Endothelial cell of umbilical vein (primary cell): ENCODE data around the gene USP6NL. TPM values are rescaled to one million over a fixed set of nuclear protein-coding genes. Genes with fewer than 3 reads are reported as not detected.

Experiments used
- BruUV-seq: library from RNA; stranded (reverse); fragments of 400-500 nt; replicated peaks from 2 replicates; lab custom pipeline; 2021; lab: Mats Ljungman, UMichigan
- CTCF ChIA-PET: fragments of 300-600, 350-600 bp; sonication (Branson Sonifier 250); formaldehyde crosslinking; loops from one replicate; lab custom pipeline; 2021; ENCODE audit warnings: antibody characterized with exemption, inconsistent platforms; lab: Charles Lee
- POLR2A ChIA-PET: fragments of 300-600, 350-600 bp; sonication (Branson Sonifier 250); formaldehyde crosslinking; loops from one replicate; lab custom pipeline; 2021; ENCODE audit warnings: antibody characterized with exemption, inconsistent platforms; lab: Charles Lee
- DNase-seq: peaks from one replicate; pipeline ENCODE4 v3.0.0-alpha.2; 2011; ENCODE audit warnings: low read depth, low spot score
- FAIRE-seq: peaks from 2 replicates; lab custom pipeline; 2011; peaks lifted over from hg19 to GRCh38; lab: Jason Lieb, UNC
- H2AFZ ChIP-seq: 2 replicates; pipeline ENCODE4 v1.6.0; 2012; ENCODE audit warnings: low read depth, low read length, control low read depth, inconsistent platforms
- H3K27ac ChIP-seq: 2 replicates; pipeline ENCODE4 v1.5.1; 2011; ENCODE audit warnings: low read depth, mild to moderate bottlenecking, control low read depth, low read length, moderate library complexity; ENCODE audit not compliant: insufficient read depth
- H3K27me3 ChIP-seq, 2 experiments: 2 replicates each; pipeline versions ENCODE4 v1.6.0 to v1.6.1; 2011; ENCODE audit warnings: low read length in 2 of 2, mixed read lengths in 1 of 2; ENCODE audit not compliant: control insufficient read depth in 2 of 2, insufficient read depth in 2 of 2
- H3K36me3 ChIP-seq, 2 experiments: 2 replicates in 1 of 2; 3 replicates in 1 of 2; pipeline ENCODE4 v1.5.1; 2011; ENCODE audit warnings: low read length in 2 of 2, mild to moderate bottlenecking in 1 of 2, moderate library complexity in 1 of 2; ENCODE audit not compliant: control insufficient read depth in 2 of 2, insufficient read depth in 2 of 2; ENCODE audit errors: extremely low read depth in 1 of 2
- H3K4me1 ChIP-seq: 3 replicates; pipeline ENCODE4 v1.5.1; 2011; ENCODE audit warnings: mild to moderate bottlenecking, low read length; ENCODE audit not compliant: control insufficient read depth, insufficient read depth; ENCODE audit errors: extremely low read depth
- H3K4me2 ChIP-seq: 2 replicates; pipeline ENCODE4 v1.6.1; 2011; ENCODE audit warnings: low read length, control low read depth, mixed read lengths; ENCODE audit not compliant: insufficient read depth
- H3K4me3 ChIP-seq, 3 experiments: fragments of 200-600 bp in 1 of 3; sonication (generic), shearing (Covaris generic) in 1 of 3; replicated peaks in 1 of 3; 2 replicates each; pipeline ENCODE4 v1.5.1; 2011 to 2016; ENCODE audit warnings: control low read depth in 3 of 3, low read length in 3 of 3, mild to moderate bottlenecking in 2 of 3, inconsistent platforms in 1 of 3, low read depth in 1 of 3, moderate library complexity in 1 of 3; ENCODE audit not compliant: insufficient read depth in 1 of 3
- H3K79me2 ChIP-seq: 2 replicates; pipeline ENCODE4 v1.6.0; 2012; ENCODE audit warnings: low read length, inconsistent platforms; ENCODE audit not compliant: control insufficient read depth, insufficient read depth
- H3K9ac ChIP-seq: replicated peaks from 2 replicates; pipeline ENCODE3; 2011; ENCODE audit warnings: low read length, control low read depth; ENCODE audit not compliant: insufficient read depth; ENCODE audit errors: extremely low read depth
- H3K9me1 ChIP-seq: replicated peaks from 3 replicates; pipeline ENCODE4 v1.6.0; 2011; ENCODE audit warnings: mild to moderate bottlenecking, low read length; ENCODE audit not compliant: control insufficient read depth, insufficient read depth; ENCODE audit errors: extremely low read depth
- H3K9me3 ChIP-seq: replicated peaks from 2 replicates; pipeline ENCODE4 v1.5.1; 2012; ENCODE audit warnings: low read length, inconsistent platforms; ENCODE audit not compliant: control insufficient read depth, insufficient read depth
- H4K20me1 ChIP-seq: replicated peaks from 2 replicates; pipeline ENCODE3; 2011; ENCODE audit warnings: mild to moderate bottlenecking, low read length; ENCODE audit not compliant: control insufficient read depth, insufficient read depth; ENCODE audit errors: extremely low read depth
- EZH2 ChIP-seq: IDR thresholded peaks from 2 replicates; pipeline ENCODE4 v1.6.1; 2012; ENCODE audit warnings: borderline replicate concordance, low read depth, mild to moderate bottlenecking, moderate library complexity, low read length, inconsistent platforms; ENCODE audit not compliant: severe bottlenecking
- FOS ChIP-seq: IDR thresholded peaks from 2 replicates; pipeline ENCODE4 v1.6.1; 2011; ENCODE audit warnings: mild to moderate bottlenecking, low read length, moderate library complexity, borderline replicate concordance; ENCODE audit not compliant: insufficient read depth
- GATA2 ChIP-seq: IDR thresholded peaks from 2 replicates; pipeline ENCODE4 v1.7.0; 2011; ENCODE audit warnings: low read depth, mild to moderate bottlenecking, moderate library complexity, mixed read lengths, low read length; ENCODE audit not compliant: insufficient read length, insufficient read depth
- JUN ChIP-seq: IDR thresholded peaks from 2 replicates; pipeline ENCODE4 v1.6.1; 2011; ENCODE audit warnings: borderline replicate concordance, low read depth; ENCODE audit not compliant: insufficient read length, insufficient read depth
- MAX ChIP-seq: IDR thresholded peaks from 2 replicates; pipeline ENCODE4 v1.6.1; 2011; ENCODE audit not compliant: insufficient read depth, insufficient read length
- MYC ChIP-seq: IDR thresholded peaks from one replicate; pipeline ENCODE4 v1.6.1; 2011; ENCODE audit warnings: mild to moderate bottlenecking, low read depth, low read length
- POLR2A ChIP-seq: IDR thresholded peaks from 2 replicates; pipeline ENCODE4 v1.6.1; 2012; ENCODE audit warnings: low read depth, mild to moderate bottlenecking, control low read depth, low read length
- POLR2AphosphoS5 ChIP-seq: IDR thresholded peaks from 2 replicates; pipeline ENCODE4 v1.6.1; 2012; ENCODE audit warnings: low read depth, mild to moderate bottlenecking, control low read depth, low read length, moderate library complexity; ENCODE audit not compliant: insufficient read depth
- dilution Hi-C: fragments of 300-500 bp; cut with MboI; formaldehyde crosslinking; loops from one replicate; pipeline ENCODE4 v1.15.0; 2019; ENCODE audit warnings: low sequenced_read_pairs; ENCODE audit not compliant: extremely low pct_ligation_motif_present
- intact Hi-C: fragments of 100-400 bp; cut with micrococcal nuclease; formaldehyde crosslinking; loops from one replicate; pipeline ENCODE4 v1.10.0; 2022
- polyA plus RNA-seq, 4 experiments: library from polyadenylated mRNA; depleted of rRNA in 3 of 4; stranded (reverse) in 3 of 4; unstranded in 1 of 4; fragments of >200 nt; gene quantifications; 2 replicates each; pipeline versions ENCODE4 v1.2.1 to v1.2.3, GENCODE V29; 2011 to 2012; ENCODE audit warnings: missing spikeins in 1 of 4
- total RNA-seq: library from RNA; stranded (reverse); gene quantifications from 2 replicates; pipeline ENCODE4 v1.2.3, GENCODE V29; 2021
- TF ChIP-seq, protein P1 (sequence below), 2 donors: IDR thresholded peaks; 1 replicate in 1 of 2; 2 replicates in 1 of 2; pipeline ENCODE4 v1.5.1; 2011; ENCODE audit warnings: low read length in 2 of 2, mild to moderate bottlenecking in 2 of 2, moderate library complexity in 2 of 2, control low read depth in 1 of 2, inconsistent platforms in 1 of 2, low read depth in 1 of 2; ENCODE audit not compliant: insufficient read depth in 1 of 2; ENCODE audit errors: extremely low read depth in 1 of 2

Gene USP6NL
- total and polyA plus RNA-seq, 2 donors (not counting 3 experiments of a cell fraction or from before 2014, with no cell fraction given) = 13.5 to 29.2 TPM

DNA sequence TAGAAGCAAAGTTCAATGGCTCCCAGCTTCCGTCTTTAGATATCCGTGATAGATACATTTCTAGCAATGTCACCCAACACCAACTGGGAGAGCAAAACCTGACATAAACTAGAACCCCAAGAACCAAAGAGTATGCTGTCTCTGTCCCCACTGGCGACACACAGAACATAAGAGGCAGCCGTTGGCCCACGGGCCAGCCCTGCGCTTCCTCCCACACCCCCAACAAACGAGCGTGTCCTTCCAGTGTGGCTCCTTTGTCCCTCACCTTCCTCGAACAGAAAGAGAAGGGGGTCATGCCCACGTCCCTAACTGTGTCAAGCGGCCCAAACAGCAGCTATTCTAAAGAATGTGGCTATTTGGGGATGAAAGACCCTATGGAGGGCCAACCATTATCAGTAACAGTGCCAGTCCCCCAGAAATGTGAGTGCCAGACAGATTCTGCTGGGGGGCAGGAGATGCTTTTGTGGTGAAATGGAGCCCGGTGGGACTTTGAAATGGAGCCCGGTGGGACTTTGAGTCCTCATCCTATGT is 171.9 kb downstream of the USP6NL start:
- Histone ChIP-seq H3K4me2 (no peak overlapping the region), H3K4me1 (no peaks in the 10 kb centered on the region), H3K9me1 (no peaks in the 10 kb centered on the region), H3K36me3 (no peaks in the 10 kb centered on the region), H3K27ac (no peak overlapping the region), H4K20me1 (no peaks in the 10 kb centered on the region), H3K9ac (no peak overlapping the region), H3K9me3 (no peaks in the 10 kb centered on the region), H3K27me3 (peaks cover 0 to 2% of the 10 kb centered on the region in 2 experiments), H2AFZ (no peak overlapping the region), H3K79me2 (no peaks in the 10 kb centered on the region), H3K4me3 (no peak overlapping the region)
- ChIA-PET CTCF (no interaction called here), POLR2A (no interaction called here)
- BruUV-seq = no TSS peak
- DNase-seq (no peak), FAIRE-seq (no peak)
- intact Hi-C loops = no loop called here
- dilution Hi-C loops = no loop called here
- TF ChIP-seq POLR2A = no peak
- no peak for TF ChIP-seq JUN
- TF ChIP-seq, protein P1, sequence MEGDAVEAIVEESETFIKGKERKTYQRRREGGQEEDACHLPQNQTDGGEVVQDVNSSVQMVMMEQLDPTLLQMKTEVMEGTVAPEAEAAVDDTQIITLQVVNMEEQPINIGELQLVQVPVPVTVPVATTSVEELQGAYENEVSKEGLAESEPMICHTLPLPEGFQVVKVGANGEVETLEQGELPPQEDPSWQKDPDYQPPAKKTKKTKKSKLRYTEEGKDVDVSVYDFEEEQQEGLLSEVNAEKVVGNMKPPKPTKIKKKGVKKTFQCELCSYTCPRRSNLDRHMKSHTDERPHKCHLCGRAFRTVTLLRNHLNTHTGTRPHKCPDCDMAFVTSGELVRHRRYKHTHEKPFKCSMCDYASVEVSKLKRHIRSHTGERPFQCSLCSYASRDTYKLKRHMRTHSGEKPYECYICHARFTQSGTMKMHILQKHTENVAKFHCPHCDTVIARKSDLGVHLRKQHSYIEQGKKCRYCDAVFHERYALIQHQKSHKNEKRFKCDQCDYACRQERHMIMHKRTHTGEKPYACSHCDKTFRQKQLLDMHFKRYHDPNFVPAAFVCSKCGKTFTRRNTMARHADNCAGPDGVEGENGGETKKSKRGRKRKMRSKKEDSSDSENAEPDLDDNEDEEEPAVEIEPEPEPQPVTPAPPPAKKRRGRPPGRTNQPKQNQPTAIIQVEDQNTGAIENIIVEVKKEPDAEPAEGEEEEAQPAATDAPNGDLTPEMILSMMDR (IDR thresholded peaks at IDR 0.05; ENCODE audit: extremely low read depth in 1 of 2, insufficient read depth in 1 of 2, low read depth in 1 of 2, low read length in 2 of 2) = no peak
- no peak for TF ChIP-seq EZH2
- TF ChIP-seq MYC = no peak
- no peak for TF ChIP-seq GATA2
- no peak for TF ChIP-seq POLR2AphosphoS5
- TF ChIP-seq MAX = no peak
- no peak for TF ChIP-seq FOS
